Measurements from ENCODE around the gene ADAMTS13.

ADAMTS13 gene

GRCh38 chr9:133484671-133485437 is 62.7 kb downstream of the ADAMTS13 start:
- H3K4me3 ChIP-seq = no peak overlapping the region
- DNase-seq (ENCODE audit: low spot score) = no peak
- H3K27ac ChIP-seq = no peak overlapping the region
- TF ChIP-seq, protein P1, sequence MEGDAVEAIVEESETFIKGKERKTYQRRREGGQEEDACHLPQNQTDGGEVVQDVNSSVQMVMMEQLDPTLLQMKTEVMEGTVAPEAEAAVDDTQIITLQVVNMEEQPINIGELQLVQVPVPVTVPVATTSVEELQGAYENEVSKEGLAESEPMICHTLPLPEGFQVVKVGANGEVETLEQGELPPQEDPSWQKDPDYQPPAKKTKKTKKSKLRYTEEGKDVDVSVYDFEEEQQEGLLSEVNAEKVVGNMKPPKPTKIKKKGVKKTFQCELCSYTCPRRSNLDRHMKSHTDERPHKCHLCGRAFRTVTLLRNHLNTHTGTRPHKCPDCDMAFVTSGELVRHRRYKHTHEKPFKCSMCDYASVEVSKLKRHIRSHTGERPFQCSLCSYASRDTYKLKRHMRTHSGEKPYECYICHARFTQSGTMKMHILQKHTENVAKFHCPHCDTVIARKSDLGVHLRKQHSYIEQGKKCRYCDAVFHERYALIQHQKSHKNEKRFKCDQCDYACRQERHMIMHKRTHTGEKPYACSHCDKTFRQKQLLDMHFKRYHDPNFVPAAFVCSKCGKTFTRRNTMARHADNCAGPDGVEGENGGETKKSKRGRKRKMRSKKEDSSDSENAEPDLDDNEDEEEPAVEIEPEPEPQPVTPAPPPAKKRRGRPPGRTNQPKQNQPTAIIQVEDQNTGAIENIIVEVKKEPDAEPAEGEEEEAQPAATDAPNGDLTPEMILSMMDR (IDR thresholded peaks at IDR 0.05) = no peak

GRCh38 chr9:133485531-133486260 is 63.5 kb downstream of the ADAMTS13 start:
- no peak overlapping the region for H3K27ac ChIP-seq
- TF ChIP-seq, protein P1 (IDR thresholded peaks at IDR 0.05) = no peak
- no peak for DNase-seq (ENCODE audit: low spot score)
- H3K4me3 ChIP-seq = no peak overlapping the region

DNA sequence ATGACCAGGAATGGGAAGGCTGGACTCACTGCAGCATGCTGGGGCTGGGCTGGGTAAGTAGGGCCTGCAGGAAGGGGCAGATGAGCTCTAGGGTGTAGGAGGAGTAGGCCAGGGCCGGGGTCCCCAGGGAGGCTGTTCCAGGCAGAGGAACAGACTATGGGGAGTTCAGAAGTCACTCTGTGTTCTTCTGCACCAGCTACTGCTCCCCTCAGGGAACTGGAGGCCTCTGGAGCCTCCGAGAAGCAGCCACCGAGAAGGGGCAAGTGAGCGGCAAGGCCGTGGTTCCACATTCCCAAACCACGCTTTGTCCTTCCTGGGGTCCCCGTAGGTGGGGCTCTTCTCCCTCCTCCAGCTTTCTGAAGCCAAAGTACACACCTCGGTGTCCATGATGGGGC is 65.2 kb downstream of the ADAMTS13 start:
- Histone ChIP-seq H3K4me3 (no peak overlapping the region), H3K27ac (no peak overlapping the region)
- DNase-seq (ENCODE audit: low spot score) = no peak

GRCh38 chr9:133488686-133489252 is 66.6 kb downstream of the ADAMTS13 start:
- TF ChIP-seq, protein P1 (IDR thresholded peaks at IDR 0.05) = no peak
- Histone ChIP-seq H3K4me3 (no peak overlapping the region), H3K27ac (no peak overlapping the region)
- no peak for DNase-seq (ENCODE audit: low spot score)

More for the DNA sequence above, 65.2 kb downstream of the ADAMTS13 start:
- TF ChIP-seq, protein P1 (IDR thresholded peaks at IDR 0.05) = no peak

DNA sequence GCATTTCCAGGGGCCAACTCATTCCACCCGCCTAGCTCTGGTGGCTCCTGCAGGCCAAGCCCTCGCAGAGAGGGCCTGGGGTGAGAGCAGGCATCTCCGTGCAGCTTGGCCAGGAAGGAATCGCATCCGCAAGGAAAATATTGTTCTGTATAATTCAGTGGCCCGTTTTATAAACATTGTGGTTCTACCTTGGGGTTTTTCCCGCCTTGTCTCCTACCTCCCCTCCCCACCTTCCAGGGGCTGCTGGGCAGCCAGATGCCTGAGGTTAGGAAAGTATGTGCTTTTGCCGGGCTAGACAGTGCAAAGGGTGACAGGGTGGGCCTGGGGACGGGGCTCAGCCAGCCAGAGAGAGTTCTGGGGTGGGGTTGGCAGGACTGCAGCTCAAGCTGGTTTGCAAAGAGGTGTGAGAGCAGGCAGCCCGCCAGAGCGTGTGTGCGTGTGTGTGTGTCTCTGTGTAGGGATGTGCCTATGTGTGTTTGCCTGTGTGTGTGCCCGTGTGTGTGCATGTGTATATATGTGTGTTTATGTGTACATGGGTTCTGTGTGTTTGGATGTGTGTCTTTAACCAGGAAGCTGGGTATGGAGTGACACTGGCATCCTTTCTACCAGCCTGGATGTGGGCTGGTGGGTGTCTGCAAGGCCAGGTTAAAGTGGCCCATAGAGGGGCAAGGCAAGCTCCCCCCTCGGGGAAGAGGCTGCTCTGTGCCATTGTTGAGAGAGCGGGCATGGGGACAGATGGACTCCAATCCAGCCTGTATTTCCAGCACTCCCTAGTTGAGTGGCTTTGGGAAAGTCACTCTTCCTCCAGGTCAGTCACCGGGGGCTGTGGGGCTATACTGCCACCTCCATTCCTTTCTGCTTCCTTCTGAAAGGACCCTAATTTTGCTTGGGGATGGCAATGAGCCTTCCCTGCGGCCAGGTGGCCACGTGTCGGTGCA is 67.4 kb downstream of the ADAMTS13 start:
- no peak for DNase-seq (ENCODE audit: low spot score)
- no peak overlapping the region for H3K27ac ChIP-seq
- TF ChIP-seq, protein P1 (IDR thresholded peaks at IDR 0.05) = no peak
- H3K4me3 ChIP-seq = no peak overlapping the region

GRCh38 chr9:133490201-133490681 is 68.1 kb downstream of the ADAMTS13 start:
- TF ChIP-seq, protein P1 (IDR thresholded peaks at IDR 0.05) = no peak
- Histone ChIP-seq H3K27ac (no peak overlapping the region), H3K4me3 (no peak overlapping the region)
- DNase-seq (ENCODE audit: low spot score) = no peak

Data from coronary artery (tissue), 2 donors.